HL-60 (cell line): Measurements from ENCODE around the gene TMEM63C.

Experiments
- DNase-seq, 2 experiments: peaks; one replicate each; pipeline ENCODE4 v3.0.0-alpha.2; 2010 to 2020; ENCODE audit warnings: low read depth in 1 of 2, low spot score in 1 of 2
- H3K27ac ChIP-seq: fragments of 250-450 bp; sonication (Bioruptor Pico); replicated peaks from 2 replicates; pipeline ENCODE4 v1.5.1; 2020; ENCODE audit warnings: mild to moderate bottlenecking, moderate library complexity
- H3K27me3 ChIP-seq: fragments of 250-450 bp; sonication (Bioruptor Pico); 2 replicates; pipeline ENCODE4 v1.5.1; 2021; ENCODE audit warnings: mild to moderate bottlenecking, moderate library complexity; ENCODE audit not compliant: insufficient read depth, poor library complexity, severe bottlenecking
- H3K4me3 ChIP-seq: replicated peaks from 2 replicates; pipeline ENCODE4 v1.5.1; 2011; ENCODE audit warnings: mild to moderate bottlenecking, control low read depth, low read length; ENCODE audit not compliant: insufficient read depth
- GABPA ChIP-seq: IDR thresholded peaks from 2 replicates; pipeline ENCODE4 v1.6.1; 2012; ENCODE audit warnings: low read depth
- POLR2AphosphoS5 ChIP-seq: IDR thresholded peaks from 2 replicates; pipeline ENCODE4 v1.6.1; 2012; ENCODE audit warnings: low read depth
- SPI1 ChIP-seq: IDR thresholded peaks from 2 replicates; pipeline ENCODE4 v1.6.1; 2012; ENCODE audit warnings: low read depth, mild to moderate bottlenecking, borderline replicate concordance
- TF ChIP-seq, protein P1 (sequence below): IDR thresholded peaks from 2 replicates; pipeline ENCODE4 v1.6.1; 2012; ENCODE audit warnings: low read depth; ENCODE audit not compliant: insufficient replicate concordance
- TF ChIP-seq, protein P2 (sequence below): IDR thresholded peaks from one replicate; pipeline ENCODE4 v1.5.1; 2011; ENCODE audit warnings: low read length, control low read depth, inconsistent platforms; ENCODE audit not compliant: insufficient read depth

The TMEM63C gene

DNA sequence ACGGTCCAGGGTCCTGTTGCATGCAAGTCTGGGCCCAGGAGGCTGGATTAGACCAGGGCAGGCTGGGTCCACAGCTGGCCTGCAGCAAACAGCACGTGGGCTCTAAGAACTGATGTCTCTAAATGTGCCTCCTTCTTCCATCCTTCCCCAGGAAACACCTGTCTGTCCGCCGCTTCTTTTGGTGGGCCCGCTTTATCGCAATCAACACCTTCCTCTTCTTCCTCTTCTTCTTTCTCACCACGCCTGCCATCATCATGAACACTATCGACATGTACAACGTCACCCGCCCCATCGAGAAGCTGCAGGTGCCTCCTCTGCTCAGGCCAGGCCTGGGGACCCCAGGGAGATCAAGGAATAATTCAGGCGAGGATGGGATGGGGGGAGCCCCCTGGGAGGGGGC, 61.2 kb downstream of the TMEM63C start:
- no peak overlapping the region for H3K27ac ChIP-seq
- no peaks in the 10 kb centered on the region for H3K27me3 ChIP-seq
- peak in 1 of 2 experiments; percentile 9 for DNase-seq
- no peak overlapping the region for H3K4me3 ChIP-seq
- TF ChIP-seq POLR2AphosphoS5, result no peak
- TF ChIP-seq SPI1, result no peak
- no peak for TF ChIP-seq GABPA
- TF ChIP-seq, protein P1, sequence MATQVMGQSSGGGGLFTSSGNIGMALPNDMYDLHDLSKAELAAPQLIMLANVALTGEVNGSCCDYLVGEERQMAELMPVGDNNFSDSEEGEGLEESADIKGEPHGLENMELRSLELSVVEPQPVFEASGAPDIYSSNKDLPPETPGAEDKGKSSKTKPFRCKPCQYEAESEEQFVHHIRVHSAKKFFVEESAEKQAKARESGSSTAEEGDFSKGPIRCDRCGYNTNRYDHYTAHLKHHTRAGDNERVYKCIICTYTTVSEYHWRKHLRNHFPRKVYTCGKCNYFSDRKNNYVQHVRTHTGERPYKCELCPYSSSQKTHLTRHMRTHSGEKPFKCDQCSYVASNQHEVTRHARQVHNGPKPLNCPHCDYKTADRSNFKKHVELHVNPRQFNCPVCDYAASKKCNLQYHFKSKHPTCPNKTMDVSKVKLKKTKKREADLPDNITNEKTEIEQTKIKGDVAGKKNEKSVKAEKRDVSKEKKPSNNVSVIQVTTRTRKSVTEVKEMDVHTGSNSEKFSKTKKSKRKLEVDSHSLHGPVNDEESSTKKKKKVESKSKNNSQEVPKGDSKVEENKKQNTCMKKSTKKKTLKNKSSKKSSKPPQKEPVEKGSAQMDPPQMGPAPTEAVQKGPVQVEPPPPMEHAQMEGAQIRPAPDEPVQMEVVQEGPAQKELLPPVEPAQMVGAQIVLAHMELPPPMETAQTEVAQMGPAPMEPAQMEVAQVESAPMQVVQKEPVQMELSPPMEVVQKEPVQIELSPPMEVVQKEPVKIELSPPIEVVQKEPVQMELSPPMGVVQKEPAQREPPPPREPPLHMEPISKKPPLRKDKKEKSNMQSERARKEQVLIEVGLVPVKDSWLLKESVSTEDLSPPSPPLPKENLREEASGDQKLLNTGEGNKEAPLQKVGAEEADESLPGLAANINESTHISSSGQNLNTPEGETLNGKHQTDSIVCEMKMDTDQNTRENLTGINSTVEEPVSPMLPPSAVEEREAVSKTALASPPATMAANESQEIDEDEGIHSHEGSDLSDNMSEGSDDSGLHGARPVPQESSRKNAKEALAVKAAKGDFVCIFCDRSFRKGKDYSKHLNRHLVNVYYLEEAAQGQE, result no peak
- TF ChIP-seq, protein P2, sequence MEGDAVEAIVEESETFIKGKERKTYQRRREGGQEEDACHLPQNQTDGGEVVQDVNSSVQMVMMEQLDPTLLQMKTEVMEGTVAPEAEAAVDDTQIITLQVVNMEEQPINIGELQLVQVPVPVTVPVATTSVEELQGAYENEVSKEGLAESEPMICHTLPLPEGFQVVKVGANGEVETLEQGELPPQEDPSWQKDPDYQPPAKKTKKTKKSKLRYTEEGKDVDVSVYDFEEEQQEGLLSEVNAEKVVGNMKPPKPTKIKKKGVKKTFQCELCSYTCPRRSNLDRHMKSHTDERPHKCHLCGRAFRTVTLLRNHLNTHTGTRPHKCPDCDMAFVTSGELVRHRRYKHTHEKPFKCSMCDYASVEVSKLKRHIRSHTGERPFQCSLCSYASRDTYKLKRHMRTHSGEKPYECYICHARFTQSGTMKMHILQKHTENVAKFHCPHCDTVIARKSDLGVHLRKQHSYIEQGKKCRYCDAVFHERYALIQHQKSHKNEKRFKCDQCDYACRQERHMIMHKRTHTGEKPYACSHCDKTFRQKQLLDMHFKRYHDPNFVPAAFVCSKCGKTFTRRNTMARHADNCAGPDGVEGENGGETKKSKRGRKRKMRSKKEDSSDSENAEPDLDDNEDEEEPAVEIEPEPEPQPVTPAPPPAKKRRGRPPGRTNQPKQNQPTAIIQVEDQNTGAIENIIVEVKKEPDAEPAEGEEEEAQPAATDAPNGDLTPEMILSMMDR, result no peak

DNA sequence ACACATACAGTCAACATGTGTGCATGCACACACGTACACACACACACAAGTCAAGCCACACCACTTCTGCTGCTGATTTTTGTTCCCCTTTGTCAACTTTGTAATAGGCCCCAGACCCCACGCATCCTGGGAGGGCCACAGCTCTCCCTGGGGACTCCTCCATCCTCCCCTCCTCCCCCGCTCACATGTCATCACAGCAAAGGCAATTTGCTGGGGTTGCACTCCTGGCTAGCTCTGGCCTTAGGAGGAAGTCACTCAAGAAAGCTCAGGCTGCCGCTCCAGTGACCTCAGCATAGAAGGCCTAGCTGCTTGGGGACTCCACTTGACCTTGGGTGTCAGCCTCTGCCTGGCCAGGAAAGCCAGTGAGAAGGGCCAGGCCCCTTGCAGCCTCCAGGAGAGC, 62.3 kb downstream of the TMEM63C start:
- peak; percentile 41; the same call in 1 of the 2 replicates for TF ChIP-seq SPI1
- TF ChIP-seq, protein P2, result no peak
- TF ChIP-seq POLR2AphosphoS5, result no peak
- no peak for TF ChIP-seq GABPA
- TF ChIP-seq, protein P1, result peak; percentile 8
- Histone ChIP-seq H3K27me3 (no peaks in the 10 kb centered on the region), H3K4me3 (no peak overlapping the region), H3K27ac (no peak overlapping the region)
- DNase-seq, result peak; percentile 36 to 78

DNA sequence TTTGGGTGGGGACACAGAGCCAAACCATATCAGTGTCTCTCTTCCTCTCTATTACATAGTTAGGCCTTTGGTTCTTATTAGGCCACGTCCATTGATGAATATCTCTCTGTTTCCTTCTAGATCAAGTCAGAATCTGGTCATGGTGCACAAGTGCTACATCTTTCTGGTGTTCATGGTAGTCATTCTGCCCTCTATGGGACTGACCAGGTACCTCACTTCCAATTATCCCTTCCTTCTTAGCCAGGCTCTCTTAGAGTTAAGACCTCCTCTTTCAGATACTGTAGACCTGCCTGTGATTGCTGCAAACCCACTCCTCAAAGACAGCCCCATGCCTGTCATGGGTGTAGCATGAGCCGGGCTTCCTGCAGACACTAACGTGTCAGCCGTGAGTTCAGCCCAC, 64.2 kb downstream of the TMEM63C start:
- DNase-seq, result no peak
- TF ChIP-seq SPI1 (no peak), POLR2AphosphoS5 (no peak), GABPA (no peak)
- TF ChIP-seq, protein P2, result no peak
- TF ChIP-seq, protein P1, result no peak
- Histone ChIP-seq H3K4me3 (no peak overlapping the region), H3K27ac (no peak overlapping the region), H3K27me3 (no peaks in the 10 kb centered on the region)
